HFFc6 (cell line): ENCODE measurements around the gene SLC28A3. TPM values are rescaled to one million over a fixed set of nuclear protein-coding genes. Genes with fewer than 3 reads are reported as not detected.

Experiments
- DNase-seq: peaks from one replicate; pipeline ENCODE4 v3.0.0-alpha.2; 2018
- H3K27ac Mint-ChIP-seq: 2 replicates; pipeline ENCODE4 v1.8.0; 2020; ENCODE audit warnings: mild to moderate bottlenecking, mixed read lengths
- H3K27me3 Mint-ChIP-seq: 2 replicates; pipeline ENCODE4 v1.8.0; 2021; ENCODE audit warnings: mild to moderate bottlenecking, moderate library complexity, mixed read lengths; ENCODE audit not compliant: insufficient read depth
- H3K36me3 Mint-ChIP-seq: 2 replicates; pipeline ENCODE4 v1.8.0; 2021; ENCODE audit warnings: low read depth, mixed read lengths
- H3K4me1 Mint-ChIP-seq: 2 replicates; pipeline ENCODE4 v1.8.0; 2020; ENCODE audit warnings: low read depth, mixed read lengths
- H3K4me3 Mint-ChIP-seq: 2 replicates; pipeline ENCODE4 v1.8.0; 2020; ENCODE audit warnings: mild to moderate bottlenecking, moderate library complexity, mixed read lengths
- H3K9me3 Mint-ChIP-seq: 2 replicates; pipeline ENCODE4 v1.8.0; 2020; ENCODE audit warnings: mild to moderate bottlenecking, mixed read lengths
- total RNA-seq, 6 experiments: library from RNA; stranded (reverse); fragmentation: NEBNext Ultra II Directional; extraction: Animal tissue kit (Norgen Biotek cat#: 25700); gene quantifications; 2 replicates in 1 of 6; 3 replicates in 5 of 6; pipeline ENCODE4 v1.2.3, GENCODE V29; 2021
- TF ChIP-seq, protein P1 (sequence below): fragments of 200-600 bp; sonication (generic); IDR thresholded peaks from 2 replicates; pipeline ENCODE4 v1.5.0; 2021; ENCODE audit warnings: antibody characterized with exemption, mild to moderate bottlenecking

Gene SLC28A3
- total RNA-seq, 6 experiments from 2014 or later, result 0.43 to 0.64 (median 0.54) TPM

- Mint-ChIP-seq H3K9me3 (no peaks in the 10 kb centered on the region), H3K27me3 (peaks cover 4% of the 10 kb centered on the region), H3K27ac (no peak overlapping the region), H3K4me1 (no peaks in the 10 kb centered on the region), H3K4me3 (no peak overlapping the region), H3K36me3 (no peaks in the 10 kb centered on the region)
- TF ChIP-seq, protein P1, sequence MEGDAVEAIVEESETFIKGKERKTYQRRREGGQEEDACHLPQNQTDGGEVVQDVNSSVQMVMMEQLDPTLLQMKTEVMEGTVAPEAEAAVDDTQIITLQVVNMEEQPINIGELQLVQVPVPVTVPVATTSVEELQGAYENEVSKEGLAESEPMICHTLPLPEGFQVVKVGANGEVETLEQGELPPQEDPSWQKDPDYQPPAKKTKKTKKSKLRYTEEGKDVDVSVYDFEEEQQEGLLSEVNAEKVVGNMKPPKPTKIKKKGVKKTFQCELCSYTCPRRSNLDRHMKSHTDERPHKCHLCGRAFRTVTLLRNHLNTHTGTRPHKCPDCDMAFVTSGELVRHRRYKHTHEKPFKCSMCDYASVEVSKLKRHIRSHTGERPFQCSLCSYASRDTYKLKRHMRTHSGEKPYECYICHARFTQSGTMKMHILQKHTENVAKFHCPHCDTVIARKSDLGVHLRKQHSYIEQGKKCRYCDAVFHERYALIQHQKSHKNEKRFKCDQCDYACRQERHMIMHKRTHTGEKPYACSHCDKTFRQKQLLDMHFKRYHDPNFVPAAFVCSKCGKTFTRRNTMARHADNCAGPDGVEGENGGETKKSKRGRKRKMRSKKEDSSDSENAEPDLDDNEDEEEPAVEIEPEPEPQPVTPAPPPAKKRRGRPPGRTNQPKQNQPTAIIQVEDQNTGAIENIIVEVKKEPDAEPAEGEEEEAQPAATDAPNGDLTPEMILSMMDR, result no peak
- DNase-seq, result no peak
Observed at GRCh38 chr9:84339962-84340361, 596 bp downstream of the SLC28A3 start.

GRCh38 chr9:84339503-84339902 is 1.1 kb downstream of the SLC28A3 start:
- Mint-ChIP-seq H3K27ac (no peak overlapping the region), H3K27me3 (peaks cover 6% of the 10 kb centered on the region), H3K4me1 (no peaks in the 10 kb centered on the region), H3K4me3 (no peak overlapping the region), H3K9me3 (no peaks in the 10 kb centered on the region), H3K36me3 (no peaks in the 10 kb centered on the region)
- TF ChIP-seq, protein P1, result no peak
- no peak for DNase-seq

GRCh38 chr9:84338792-84339191 is 1.8 kb downstream of the SLC28A3 start:
- no peak overlapping the region for H3K27ac Mint-ChIP-seq

DNA sequence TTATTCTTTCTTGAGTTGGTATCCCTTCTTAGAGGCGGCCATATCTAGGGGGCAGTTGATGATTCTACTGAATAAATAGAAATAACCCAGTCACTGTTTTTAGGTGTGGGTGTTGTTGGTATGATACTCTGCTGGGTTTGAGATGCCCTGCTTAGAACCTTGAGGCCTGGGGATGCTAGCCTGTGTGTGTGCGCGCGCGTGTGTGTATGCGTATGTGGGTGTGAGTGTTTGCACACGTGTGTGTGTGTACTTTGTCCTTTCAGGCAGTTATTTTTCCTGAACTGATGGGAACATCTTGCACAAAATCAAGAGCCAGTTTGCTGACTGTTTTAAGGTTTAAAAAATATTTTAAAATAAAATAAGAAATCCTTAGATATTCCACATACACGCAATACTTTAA is 3.3 kb downstream of the SLC28A3 start:
- Mint-ChIP-seq H3K4me3 (no peak overlapping the region), H3K9me3 (no peaks in the 10 kb centered on the region), H3K27me3 (peaks cover 7% of the 10 kb centered on the region), H3K36me3 (no peaks in the 10 kb centered on the region), H3K4me1 (no peaks in the 10 kb centered on the region), H3K27ac (no peak overlapping the region)
- no peak for DNase-seq
- TF ChIP-seq, protein P1, result no peak

More at GRCh38 chr9:84338792-84339191, 1.8 kb downstream of the SLC28A3 start:
- no peaks in the 10 kb centered on the region for H3K9me3 Mint-ChIP-seq
- H3K27me3 Mint-ChIP-seq, result peaks cover 7% of the 10 kb centered on the region
- H3K36me3 Mint-ChIP-seq, result no peaks in the 10 kb centered on the region
- DNase-seq, result no peak
- H3K4me1 Mint-ChIP-seq, result no peaks in the 10 kb centered on the region
- TF ChIP-seq, protein P1, result no peak
- no peak overlapping the region for H3K4me3 Mint-ChIP-seq

- Mint-ChIP-seq H3K27ac (no peak overlapping the region), H3K4me1 (peaks cover 5% of the 10 kb centered on the region; the same call in 1 of the 2 replicates), H3K36me3 (peaks cover 5% of the 10 kb centered on the region; the same call in 1 of the 2 replicates), H3K27me3 (peaks cover 2% of the 10 kb centered on the region; the same call in 1 of the 2 replicates), H3K9me3 (peaks cover 7% of the 10 kb centered on the region), H3K4me3 (no peak overlapping the region)
- no peak for DNase-seq
- TF ChIP-seq, protein P1, result no peak
Observed at GRCh38 chr9:84331119-84331809, 9.3 kb downstream of the SLC28A3 start.
